ENCODE measurements around the gene PDE4D.

DNA sequence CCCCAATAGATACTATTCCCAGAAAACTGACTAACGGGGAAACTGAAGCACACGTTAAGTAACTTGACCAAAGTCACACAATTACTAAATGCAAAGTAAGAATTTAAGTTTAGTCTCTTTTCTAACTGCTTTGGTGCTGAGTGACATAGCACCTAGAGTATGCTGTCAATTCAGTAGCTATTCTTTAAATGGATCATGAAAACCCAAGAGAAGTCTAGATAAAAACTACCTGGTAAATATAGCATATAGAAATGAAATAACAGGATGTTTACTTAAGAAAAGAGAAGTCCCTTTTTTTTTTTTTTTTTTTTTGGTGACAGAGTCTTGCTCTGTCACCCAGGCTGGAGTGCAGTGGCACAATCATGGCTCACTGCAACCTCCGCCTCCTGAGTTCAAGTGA lies 129.2 kb downstream of the PDE4D start:
- no peak for TF ChIP-seq PPARA (CRISPR knock-in tag; IDR thresholded peaks at IDR 0.05; ENCODE audit: borderline replicate concordance)
- TF ChIP-seq CREB5 (CRISPR knock-in tag; IDR thresholded peaks at IDR 0.05; ENCODE audit: low read depth), result no peak
- no peak for TF ChIP-seq POU6F1 (CRISPR knock-in tag; IDR thresholded peaks at IDR 0.05; ENCODE audit: borderline replicate concordance, low read depth)
- no peak for TF ChIP-seq TCF4 (CRISPR knock-in tag; IDR thresholded peaks at IDR 0.05; ENCODE audit: borderline replicate concordance)
- TF ChIP-seq CSRNP3 (CRISPR knock-in tag; IDR thresholded peaks at IDR 0.05), result no peak
- TF ChIP-seq ZFP3 (CRISPR knock-in tag; IDR thresholded peaks at IDR 0.05), result no peak
- no peak for TF ChIP-seq ZC3H10 (CRISPR knock-in tag; IDR thresholded peaks at IDR 0.05)
- no peak for TF ChIP-seq PATZ1 (CRISPR knock-in tag; IDR thresholded peaks at IDR 0.05; ENCODE audit: borderline replicate concordance)
- no peak for TF ChIP-seq ISL1 (CRISPR knock-in tag; IDR thresholded peaks at IDR 0.05)
- TF ChIP-seq ZFP30 (CRISPR knock-in tag; IDR thresholded peaks at IDR 0.05), result no peak
- TF ChIP-seq RARB (CRISPR knock-in tag; IDR thresholded peaks at IDR 0.05), result no peak

All from SK-N-SH treated with all-trans-retinoic acid at 6 μM for 48 hours (cell line).